GM19043 (cell line): ENCODE measurements around the gene NPAS2.

Source experiments
- ATAC-seq: cut with Tn5 transposase; IDR thresholded peaks from one replicate; pipeline ENCODE4 v1.9.1; 2021; ENCODE audit warnings: low read depth; ENCODE audit not compliant: unreplicated experiment

Gene NPAS2

GRCh38 chr2:100879296-100879695 lies 59.4 kb downstream of the NPAS2 start:
- no peak for ATAC-seq

GRCh38 chr2:100880036-100880435 lies 60.1 kb downstream of the NPAS2 start:
- no peak for ATAC-seq

- ATAC-seq: no peak
Measured at GRCh38 chr2:100880730-100881129, 60.8 kb downstream of the NPAS2 start.

- no peak for ATAC-seq
Measured at GRCh38 chr2:100882645-100883613, 63.0 kb downstream of the NPAS2 start.

GRCh38 chr2:100884145-100884621 lies 64.2 kb downstream of the NPAS2 start:
- no peak for ATAC-seq

- ATAC-seq: no peak
Measured at GRCh38 chr2:100886085-100886484, 66.1 kb downstream of the NPAS2 start.

GRCh38 chr2:100887039-100887578 lies 67.2 kb downstream of the NPAS2 start:
- no peak for ATAC-seq

- no peak for ATAC-seq
Measured at GRCh38 chr2:100887713-100888495, 68.0 kb downstream of the NPAS2 start.

- ATAC-seq: no peak
Measured at GRCh38 chr2:100888601-100889000, 68.7 kb downstream of the NPAS2 start.

- no peak for ATAC-seq
Measured at GRCh38 chr2:100889286-100889685, 69.3 kb downstream of the NPAS2 start.

- ATAC-seq: no peak
Measured at GRCh38 chr2:100891906-100892642, 72.1 kb downstream of the NPAS2 start.

GRCh38 chr2:100893392-100894104 lies 73.6 kb downstream of the NPAS2 start:
- no peak for ATAC-seq

- no peak for ATAC-seq
Measured at GRCh38 chr2:100894105-100894795, 74.3 kb downstream of the NPAS2 start.

- ATAC-seq: no peak
Measured at GRCh38 chr2:100894796-100895156, 74.8 kb downstream of the NPAS2 start.

- no peak for ATAC-seq
Measured at GRCh38 chr2:100895402-100895801, 75.5 kb downstream of the NPAS2 start.

GRCh38 chr2:100895934-100896685 lies 76.2 kb downstream of the NPAS2 start:
- no peak for ATAC-seq

GRCh38 chr2:100898035-100898665 lies 78.2 kb downstream of the NPAS2 start:
- ATAC-seq: no peak

GRCh38 chr2:100900156-100900795 lies 80.3 kb downstream of the NPAS2 start:
- no peak for ATAC-seq
